Measurements from ENCODE around the gene SUN1.

SUN1 gene

GRCh38 chr7:893686-894085 is 61.4 kb downstream of the SUN1 start:
- DNase-seq = no peak

GRCh38 chr7:894164-894867 is 62.0 kb downstream of the SUN1 start:
- no peak for DNase-seq

DNA sequence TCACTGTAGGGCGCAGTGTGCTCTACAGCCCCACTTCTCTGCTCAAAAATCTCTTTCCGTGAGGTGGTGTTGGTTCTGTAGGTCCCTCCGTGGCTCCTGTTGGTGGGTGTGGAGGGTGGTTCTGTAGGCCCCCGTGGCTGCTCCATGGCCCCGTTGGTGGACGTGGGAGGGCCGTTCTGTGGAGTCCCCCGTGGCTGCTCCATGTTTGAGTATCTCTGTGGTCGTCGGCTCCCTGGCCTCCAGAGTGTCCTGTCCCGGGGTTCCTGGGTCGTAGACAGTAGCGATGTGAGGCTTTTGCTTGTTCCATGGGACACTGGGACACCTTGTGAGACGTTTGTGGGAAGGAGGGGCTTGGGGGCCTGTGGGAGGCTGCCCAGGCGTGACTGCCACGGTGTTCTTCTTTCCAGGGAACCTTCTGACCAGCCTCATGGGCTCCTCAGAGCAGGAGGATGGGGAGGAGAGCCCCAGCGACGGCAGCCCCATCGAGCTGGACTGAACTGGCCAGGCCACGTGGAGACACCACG is 62.7 kb downstream of the SUN1 start:
- DNase-seq = no peak

- DNase-seq = no peak
Measured at GRCh38 chr7:895451-896052, 63.3 kb downstream of the SUN1 start.

- DNase-seq = no peak
Measured at GRCh38 chr7:896346-897075, 64.2 kb downstream of the SUN1 start.

DNA sequence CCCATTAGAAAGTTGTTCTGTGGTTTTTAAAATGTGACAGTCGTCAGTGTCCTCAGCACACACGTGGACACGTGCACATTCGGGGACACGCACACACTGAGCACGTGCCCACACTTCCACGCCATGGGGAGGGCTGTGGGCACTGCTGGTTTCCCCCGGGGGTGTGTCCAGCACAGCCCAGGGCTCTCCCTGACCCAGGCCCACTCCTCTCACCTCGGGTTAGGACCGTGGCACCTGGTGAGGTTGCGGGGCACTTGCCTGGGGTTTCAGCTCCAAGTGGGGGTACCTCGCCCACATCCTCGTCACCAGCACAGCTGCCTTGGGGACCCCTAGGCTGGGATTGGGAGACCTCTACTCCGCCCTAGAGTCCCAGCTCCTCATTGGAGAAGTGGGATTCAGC is 64.8 kb downstream of the SUN1 start:
- DNase-seq = no peak

DNA sequence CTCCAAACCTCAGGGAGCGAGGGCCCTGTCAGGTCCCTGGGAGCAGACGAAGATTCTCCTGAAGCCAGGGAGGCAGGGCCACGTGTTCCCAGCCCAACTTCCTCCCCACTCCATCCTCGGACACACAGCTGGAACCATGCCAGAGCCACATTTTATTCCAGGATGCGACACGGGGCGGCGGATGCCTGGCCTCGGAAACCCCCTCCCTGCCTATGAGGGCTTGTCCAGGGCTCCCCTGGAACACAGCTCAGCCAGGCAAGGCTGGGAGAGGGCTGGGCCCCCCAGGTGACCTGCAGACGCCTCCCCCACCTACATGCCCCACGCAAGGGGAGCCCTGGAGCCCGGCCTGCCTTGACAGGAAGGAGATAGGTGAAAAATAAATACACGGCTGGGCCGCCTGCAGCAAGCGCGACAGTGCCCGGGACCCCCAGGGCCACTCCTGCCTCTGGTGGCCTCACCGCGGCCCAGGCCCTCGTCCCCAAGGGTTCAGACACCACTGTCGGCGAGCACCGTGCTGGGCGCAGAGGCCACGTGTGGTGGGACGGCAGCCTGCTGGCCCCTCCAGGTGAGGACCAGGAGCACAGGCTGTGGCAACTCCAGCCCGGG is 65.6 kb downstream of the SUN1 start:
- DNase-seq = no peak

DNA sequence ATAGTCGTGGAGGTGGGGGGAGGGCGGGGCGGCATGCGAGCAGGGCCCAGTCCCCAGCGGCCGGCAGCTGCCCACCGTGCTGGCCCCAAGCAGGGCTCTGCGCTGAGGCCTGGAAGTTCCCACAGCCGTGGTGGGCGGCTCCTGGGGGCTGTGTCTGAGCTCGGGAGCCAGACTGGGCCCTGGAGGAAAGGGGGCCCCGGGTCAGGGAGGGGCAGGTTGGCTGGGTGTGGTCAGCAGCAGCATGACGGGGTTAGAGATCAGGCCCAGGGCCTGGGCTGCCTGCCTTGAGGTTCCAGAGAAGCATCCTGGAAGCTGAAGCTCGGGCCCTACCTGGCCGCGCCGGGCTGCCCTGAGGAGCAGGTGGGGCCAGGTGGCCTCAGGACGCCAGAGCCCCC is 66.2 kb downstream of the SUN1 start:
- no peak for DNase-seq

DNA sequence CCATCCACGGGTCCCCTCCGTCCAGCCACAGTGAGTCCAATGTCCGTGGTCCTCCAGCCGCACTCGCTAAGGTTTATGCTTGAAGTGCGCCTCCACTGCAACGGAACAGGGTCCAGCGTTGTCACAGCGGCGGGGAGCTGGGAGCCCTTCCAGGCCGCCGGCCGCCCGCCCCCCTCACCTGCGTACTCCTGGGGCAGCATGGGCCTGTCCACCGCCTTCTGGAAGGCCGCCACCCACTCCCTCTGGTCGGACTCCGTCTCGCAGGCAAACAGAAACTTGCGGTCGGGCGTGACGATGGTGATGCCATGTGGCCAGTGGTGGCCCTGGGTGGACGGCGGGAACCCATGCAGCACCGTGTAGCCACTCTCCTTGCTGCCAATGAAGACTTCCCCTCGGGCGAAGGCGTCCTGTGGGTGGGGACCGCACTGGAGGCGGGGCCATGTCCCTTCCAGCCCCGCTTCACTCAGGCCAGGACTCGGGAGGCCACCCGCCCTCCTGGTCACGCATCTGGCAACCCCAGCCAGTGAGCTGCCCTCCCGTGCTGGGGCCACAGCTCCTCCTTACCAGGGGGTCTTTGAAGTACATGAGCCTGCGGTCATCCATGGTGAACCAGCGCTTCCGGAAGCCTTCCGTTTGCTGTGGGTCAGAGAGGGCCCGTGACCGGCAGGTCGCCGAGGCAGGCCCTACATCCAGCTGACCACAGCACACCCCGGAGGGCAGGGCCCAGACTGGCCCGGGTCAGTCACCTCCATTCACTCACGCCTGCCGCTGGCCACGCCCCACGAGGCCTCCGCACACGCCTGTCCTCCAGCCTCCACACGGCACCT is 66.8 kb downstream of the SUN1 start:
- no peak for DNase-seq

GRCh38 chr7:899806-900205 is 67.5 kb downstream of the SUN1 start:
- no peak for DNase-seq

DNA sequence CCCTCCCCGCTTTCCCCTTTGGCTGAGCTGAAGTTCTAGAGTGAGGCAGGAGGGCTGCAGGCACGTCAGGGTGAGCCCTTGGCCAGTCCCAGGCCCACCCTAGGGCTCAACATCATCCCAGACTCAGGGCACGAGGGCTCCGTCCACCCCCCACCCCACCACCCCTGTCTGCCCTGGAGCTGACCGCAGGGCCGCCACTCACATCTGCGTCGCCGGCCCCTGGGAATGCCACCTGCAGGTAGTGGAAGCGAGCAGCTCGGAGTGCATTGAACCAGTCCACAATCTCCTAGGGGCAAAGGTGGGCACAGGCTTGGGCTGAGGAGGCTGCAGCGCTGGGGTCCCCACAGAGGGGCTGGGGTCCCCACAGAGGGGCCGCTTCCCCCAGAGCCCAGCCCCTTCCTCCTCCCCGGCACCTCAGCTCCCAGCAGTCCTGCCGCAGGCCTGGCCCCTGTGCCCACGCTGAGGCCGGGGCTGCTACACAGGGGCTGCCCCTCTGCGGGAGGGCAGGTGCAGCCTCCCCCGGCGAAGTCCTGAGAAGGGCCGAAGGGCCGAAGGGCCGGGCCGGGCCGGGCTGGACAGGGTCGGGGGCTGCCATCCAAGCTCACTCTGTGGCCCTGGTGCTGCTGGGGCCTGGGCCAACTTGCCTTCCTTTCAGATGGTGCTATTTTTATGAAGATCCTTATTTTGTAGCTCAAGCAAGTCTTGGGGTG is 68.2 kb downstream of the SUN1 start:
- no peak for DNase-seq

- no peak for DNase-seq
Measured at GRCh38 chr7:901041-901387, 68.7 kb downstream of the SUN1 start.

- DNase-seq = peak in 1 of 5 experiments; percentile 45
Measured at GRCh38 chr7:901388-902154, 69.3 kb downstream of the SUN1 start.

- no peak for DNase-seq
Measured at GRCh38 chr7:902996-903395, 70.7 kb downstream of the SUN1 start.

DNA sequence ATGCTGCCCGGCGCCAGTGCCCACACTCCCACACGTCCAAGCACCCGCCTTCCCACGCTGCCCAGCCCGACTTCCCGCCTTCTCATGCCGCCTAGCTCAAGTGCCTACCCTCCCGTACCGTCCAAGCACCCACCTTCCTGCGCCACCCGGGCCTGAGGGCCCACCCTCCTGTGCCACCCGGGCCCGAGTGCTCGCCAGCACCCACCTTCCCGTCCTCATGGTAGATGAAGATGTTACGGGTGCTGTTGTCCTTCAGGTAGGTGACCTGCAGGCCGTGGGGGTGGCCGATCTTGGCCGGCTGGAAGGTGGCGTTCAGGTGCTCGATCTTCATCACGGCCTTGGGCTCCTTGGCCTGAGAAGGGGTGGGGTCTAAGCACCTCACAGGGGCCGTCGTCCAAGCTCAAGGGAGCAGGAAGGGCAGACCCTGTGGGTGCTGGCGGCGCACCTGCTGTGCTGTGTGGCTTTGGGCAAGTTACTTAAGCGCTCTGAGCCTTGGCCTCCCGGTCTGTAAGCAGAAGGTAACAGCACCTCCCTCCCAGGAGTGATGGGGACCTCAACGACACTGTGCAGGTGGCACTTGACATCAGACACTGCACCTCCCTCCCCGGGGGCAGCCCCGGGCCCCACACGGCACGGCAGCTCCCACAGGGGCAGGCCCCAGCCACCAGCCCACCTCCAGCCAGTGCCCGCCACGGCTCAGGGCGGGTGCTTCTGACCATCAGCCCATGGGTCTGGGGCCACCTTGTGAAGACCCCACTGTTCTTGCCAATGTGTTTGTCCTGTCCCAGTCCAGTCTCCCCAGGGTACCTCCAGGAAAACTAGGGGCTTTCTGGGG is 71.9 kb downstream of the SUN1 start:
- no peak for DNase-seq

DNA sequence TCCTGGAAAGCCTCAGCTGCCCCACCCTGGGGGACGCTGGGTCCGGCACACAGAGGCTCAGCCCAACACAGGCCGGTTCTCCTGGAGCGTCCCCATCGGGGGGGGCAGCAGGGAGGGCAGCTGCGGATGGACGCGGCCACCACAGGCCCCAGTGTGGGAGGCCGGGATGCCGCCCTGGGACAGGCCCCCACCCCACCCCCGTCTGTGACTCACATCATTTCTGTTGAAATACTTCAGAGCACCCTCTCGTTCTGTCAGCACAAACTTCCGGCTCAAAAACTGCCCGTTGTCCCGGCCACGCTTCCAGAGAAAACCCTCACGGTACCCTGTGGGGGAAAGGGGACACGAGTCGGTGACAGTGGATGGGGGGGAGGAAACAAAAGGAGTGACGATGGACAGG is 72.6 kb downstream of the SUN1 start:
- DNase-seq = no peak

GRCh38 chr7:906776-907157 is 74.5 kb downstream of the SUN1 start:
- peak in 1 of 5 experiments; percentile 58 for DNase-seq

GRCh38 chr7:907158-907980 is 75.1 kb downstream of the SUN1 start:
- peak in 1 of 5 experiments; percentile 65 for DNase-seq

DNA sequence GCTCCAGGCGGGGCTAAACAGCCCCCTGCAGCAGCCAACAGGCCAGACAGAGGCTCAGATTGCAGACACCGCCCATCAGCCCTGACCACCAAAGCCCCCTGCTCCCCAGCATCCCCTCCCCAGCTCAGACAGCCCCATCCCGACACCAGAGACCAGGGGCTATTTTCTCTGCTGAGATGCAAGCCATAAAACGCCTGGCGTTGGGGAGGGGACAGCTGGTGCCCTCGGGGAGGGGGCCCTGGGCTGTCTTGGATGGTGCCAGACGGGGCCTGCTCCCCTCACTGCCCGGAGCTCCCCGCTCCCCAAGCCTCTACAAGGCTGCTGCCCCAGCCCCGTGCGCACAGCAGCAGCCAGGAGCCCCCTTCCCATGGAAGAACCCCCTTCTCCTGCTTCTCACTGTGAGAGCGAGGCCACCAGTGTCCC is 75.9 kb downstream of the SUN1 start:
- no peak for DNase-seq
